Measurements from ENCODE around the gene NAB1.

The NAB1 gene

DNA sequence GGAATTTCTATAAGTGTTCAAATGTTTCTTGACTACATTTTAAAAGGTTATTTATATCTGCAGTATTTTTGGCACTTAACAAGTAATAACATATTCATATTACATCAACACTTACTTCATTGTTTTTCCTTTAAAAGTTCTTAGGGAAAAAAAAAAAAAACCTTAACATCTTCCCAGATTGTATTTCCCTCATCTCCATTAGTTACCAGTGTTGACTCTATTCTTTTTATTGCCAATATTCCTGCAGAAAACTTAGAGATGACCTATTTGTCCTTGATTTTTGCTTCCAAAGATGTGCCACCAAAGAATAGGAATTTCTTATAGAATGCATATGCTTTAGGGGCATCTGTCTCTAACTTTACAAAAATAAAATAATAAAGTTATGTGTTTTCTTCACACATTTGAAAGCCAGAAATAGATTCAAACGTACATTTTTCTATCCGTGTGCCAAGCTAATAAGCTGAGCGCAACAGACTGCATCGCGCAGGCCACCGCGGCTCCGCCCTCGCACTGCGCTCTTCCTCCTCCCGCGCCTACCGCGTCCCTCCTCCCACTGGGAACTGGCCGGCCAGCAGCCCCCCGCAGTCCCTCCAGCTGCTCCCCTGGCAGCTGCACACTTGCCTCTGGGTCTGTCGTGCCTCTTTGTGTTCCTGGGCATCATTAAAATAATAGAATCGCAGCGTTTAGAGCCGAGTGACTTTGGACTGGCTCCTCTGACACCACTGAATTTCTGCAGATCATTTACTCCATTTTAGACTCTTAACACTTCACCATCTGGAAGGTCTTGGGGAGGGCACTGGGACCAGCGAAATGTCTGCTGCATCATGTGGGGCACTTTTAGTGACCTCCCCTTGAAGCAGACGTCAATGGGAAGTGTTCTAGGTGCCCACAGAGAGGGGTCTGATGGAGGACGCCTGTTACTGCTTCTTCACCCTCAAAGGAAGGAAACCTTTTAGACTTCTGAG, 21.2 kb upstream of the NAB1 start:
- peak; percentile 43 for DNase-seq (ENCODE audit: low spot score)
- in situ Hi-C loops (cut with MboI; ENCODE audit: low pct_unique_long_range_greater_than_20kb, low sequenced_read_pairs, unreplicated experiment), result no loop called here
- TF ChIP-seq, protein P1, sequence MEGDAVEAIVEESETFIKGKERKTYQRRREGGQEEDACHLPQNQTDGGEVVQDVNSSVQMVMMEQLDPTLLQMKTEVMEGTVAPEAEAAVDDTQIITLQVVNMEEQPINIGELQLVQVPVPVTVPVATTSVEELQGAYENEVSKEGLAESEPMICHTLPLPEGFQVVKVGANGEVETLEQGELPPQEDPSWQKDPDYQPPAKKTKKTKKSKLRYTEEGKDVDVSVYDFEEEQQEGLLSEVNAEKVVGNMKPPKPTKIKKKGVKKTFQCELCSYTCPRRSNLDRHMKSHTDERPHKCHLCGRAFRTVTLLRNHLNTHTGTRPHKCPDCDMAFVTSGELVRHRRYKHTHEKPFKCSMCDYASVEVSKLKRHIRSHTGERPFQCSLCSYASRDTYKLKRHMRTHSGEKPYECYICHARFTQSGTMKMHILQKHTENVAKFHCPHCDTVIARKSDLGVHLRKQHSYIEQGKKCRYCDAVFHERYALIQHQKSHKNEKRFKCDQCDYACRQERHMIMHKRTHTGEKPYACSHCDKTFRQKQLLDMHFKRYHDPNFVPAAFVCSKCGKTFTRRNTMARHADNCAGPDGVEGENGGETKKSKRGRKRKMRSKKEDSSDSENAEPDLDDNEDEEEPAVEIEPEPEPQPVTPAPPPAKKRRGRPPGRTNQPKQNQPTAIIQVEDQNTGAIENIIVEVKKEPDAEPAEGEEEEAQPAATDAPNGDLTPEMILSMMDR (IDR thresholded peaks at IDR 0.05; ENCODE audit: extremely low read depth, insufficient read depth, missing control alignments), result no peak

DNA sequence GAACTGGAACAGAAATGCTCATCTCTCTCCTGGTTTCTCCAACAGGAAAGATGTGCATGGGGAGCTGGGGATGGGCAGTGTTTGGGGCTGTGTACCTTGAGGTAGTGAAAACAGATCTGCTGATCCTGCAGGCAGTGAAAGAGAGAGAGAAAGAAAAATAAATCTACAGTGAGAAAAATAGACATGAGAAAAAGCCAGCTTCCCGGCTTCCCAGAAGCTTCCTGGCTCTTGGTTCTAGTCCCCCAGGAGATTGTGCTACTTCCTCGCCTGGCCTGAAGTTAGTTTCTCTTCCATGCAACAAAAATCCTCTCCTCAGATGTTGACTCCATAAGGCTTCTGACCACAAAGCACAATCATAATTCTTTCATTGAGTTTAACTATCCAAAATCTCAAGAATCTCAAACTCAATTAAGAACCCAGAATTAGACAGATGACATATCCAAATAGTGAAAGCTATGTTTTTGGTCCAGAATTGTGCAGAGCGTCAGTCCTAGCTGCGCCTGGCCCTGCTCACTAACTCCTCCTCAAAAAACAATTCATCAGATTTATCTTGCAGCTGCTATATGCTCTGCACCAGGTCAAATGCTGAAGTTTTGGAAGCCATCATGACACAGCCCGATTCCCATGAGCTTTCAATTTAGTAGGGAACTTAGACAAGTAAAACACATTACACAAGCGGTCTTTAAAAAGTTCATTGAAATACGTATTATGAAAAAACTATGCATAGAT, 20.1 kb upstream of the NAB1 start:
- TF ChIP-seq, protein P1 (IDR thresholded peaks at IDR 0.05; ENCODE audit: extremely low read depth, insufficient read depth, missing control alignments), result no peak
- in situ Hi-C loops (cut with MboI; ENCODE audit: low pct_unique_long_range_greater_than_20kb, low sequenced_read_pairs, unreplicated experiment), result no loop called here
- DNase-seq (ENCODE audit: low spot score), result no peak

DNA sequence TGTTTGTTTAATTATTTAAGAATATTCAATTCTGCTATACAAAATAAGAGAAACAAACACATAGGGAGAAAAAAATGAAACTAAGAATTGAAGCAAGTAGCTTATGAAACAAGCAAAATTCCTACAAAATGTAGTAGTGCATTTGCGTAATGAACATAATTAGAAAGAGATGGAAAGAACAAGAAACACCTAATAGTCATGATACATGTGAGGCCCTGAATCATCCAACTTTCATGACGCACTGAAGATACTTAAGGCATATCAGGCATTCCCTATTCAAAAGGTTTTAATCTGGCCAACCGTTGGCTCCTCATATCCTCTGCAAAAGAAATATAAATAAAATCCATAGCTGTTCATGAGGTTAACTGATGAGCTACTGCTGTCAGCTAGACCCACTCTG, 14.5 kb upstream of the NAB1 start:
- in situ Hi-C loops (cut with MboI; ENCODE audit: low pct_unique_long_range_greater_than_20kb, low sequenced_read_pairs, unreplicated experiment), result no loop called here
- DNase-seq (ENCODE audit: low spot score), result no peak
- TF ChIP-seq, protein P1 (IDR thresholded peaks at IDR 0.05; ENCODE audit: extremely low read depth, insufficient read depth, missing control alignments), result no peak

GRCh38 chr2:190635781-190636180, 13.1 kb upstream of the NAB1 start:
- TF ChIP-seq, protein P1 (IDR thresholded peaks at IDR 0.05; ENCODE audit: extremely low read depth, insufficient read depth, missing control alignments), result peak; percentile 37
- in situ Hi-C loops (cut with MboI; ENCODE audit: low pct_unique_long_range_greater_than_20kb, low sequenced_read_pairs, unreplicated experiment), result no loop called here
- DNase-seq (ENCODE audit: low spot score), result no peak

- no peak for DNase-seq (ENCODE audit: low spot score)
- TF ChIP-seq, protein P1 (IDR thresholded peaks at IDR 0.05; ENCODE audit: extremely low read depth, insufficient read depth, missing control alignments), result no peak
- in situ Hi-C loops (cut with MboI; ENCODE audit: low pct_unique_long_range_greater_than_20kb, low sequenced_read_pairs, unreplicated experiment), result no loop called here
Measured at GRCh38 chr2:190636361-190636760, 12.5 kb upstream of the NAB1 start.

- DNase-seq (ENCODE audit: low spot score), result no peak
- TF ChIP-seq, protein P1 (IDR thresholded peaks at IDR 0.05; ENCODE audit: extremely low read depth, insufficient read depth, missing control alignments), result no peak
- in situ Hi-C loops (cut with MboI; ENCODE audit: low pct_unique_long_range_greater_than_20kb, low sequenced_read_pairs, unreplicated experiment), result no loop called here
Measured at GRCh38 chr2:190637281-190637734, 11.6 kb upstream of the NAB1 start.

Data from GM13977 (cell line).